Fibroblast of lung (primary cell): ENCODE measurements around the gene KCNIP3.

Source experiments
- EZH2 ChIP-seq: IDR thresholded peaks from 2 replicates; pipeline ENCODE4 v1.5.1; 2012; ENCODE audit warnings: low read length, control low read depth, mild to moderate bottlenecking; ENCODE audit errors: missing control alignments
- TF ChIP-seq, protein P1 (sequence below), 2 donors: IDR thresholded peaks in 1 of 2; conservative IDR thresholded peaks in 1 of 2; 1 replicate in 1 of 2; 2 replicates in 1 of 2; pipeline ENCODE4 v1.5.1; 2011 to 2012; ENCODE audit warnings: low read length in 2 of 2, control low read depth in 1 of 2, inconsistent platforms in 1 of 2, low read depth in 1 of 2, mild to moderate bottlenecking in 1 of 2

- TF ChIP-seq, protein P1, sequence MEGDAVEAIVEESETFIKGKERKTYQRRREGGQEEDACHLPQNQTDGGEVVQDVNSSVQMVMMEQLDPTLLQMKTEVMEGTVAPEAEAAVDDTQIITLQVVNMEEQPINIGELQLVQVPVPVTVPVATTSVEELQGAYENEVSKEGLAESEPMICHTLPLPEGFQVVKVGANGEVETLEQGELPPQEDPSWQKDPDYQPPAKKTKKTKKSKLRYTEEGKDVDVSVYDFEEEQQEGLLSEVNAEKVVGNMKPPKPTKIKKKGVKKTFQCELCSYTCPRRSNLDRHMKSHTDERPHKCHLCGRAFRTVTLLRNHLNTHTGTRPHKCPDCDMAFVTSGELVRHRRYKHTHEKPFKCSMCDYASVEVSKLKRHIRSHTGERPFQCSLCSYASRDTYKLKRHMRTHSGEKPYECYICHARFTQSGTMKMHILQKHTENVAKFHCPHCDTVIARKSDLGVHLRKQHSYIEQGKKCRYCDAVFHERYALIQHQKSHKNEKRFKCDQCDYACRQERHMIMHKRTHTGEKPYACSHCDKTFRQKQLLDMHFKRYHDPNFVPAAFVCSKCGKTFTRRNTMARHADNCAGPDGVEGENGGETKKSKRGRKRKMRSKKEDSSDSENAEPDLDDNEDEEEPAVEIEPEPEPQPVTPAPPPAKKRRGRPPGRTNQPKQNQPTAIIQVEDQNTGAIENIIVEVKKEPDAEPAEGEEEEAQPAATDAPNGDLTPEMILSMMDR (conservative IDR thresholded peaks at IDR 0.05 in 1 of 2, IDR thresholded peaks at IDR 0.05 in 1 of 2; ENCODE audit: low read depth in 1 of 2, low read length in 2 of 2), result no peak
- TF ChIP-seq EZH2, result no peak
Observed at GRCh38 chr2:95309599-95309998, 12.5 kb downstream of the KCNIP3 start.
